IPS-NIHi7 (cell line): ENCODE measurements around the gene ALDH1B1.
"Not testable (repeated sequence)": the region's sequence is repeated elsewhere in the genome, so short reads cannot be mapped to it uniquely, and the experiment has no call there.

Experiments used
- DNase-seq: peaks from one replicate; pipeline ENCODE4 v3.0.0; 2012; ENCODE audit warnings: mixed read lengths; ENCODE audit errors: extremely low spot score

The ALDH1B1 gene

GRCh38 chr9:38361473-38361850 is 31.0 kb upstream of the ALDH1B1 start:
- DNase-seq: no peak

GRCh38 chr9:38362852-38363588 is 29.5 kb upstream of the ALDH1B1 start:
- DNase-seq: peak; percentile 45

GRCh38 chr9:38363589-38363925 is 28.9 kb upstream of the ALDH1B1 start:
- no peak for DNase-seq

GRCh38 chr9:38367898-38368297 is 24.6 kb upstream of the ALDH1B1 start:
- DNase-seq: no peak

GRCh38 chr9:38368731-38369130 is 23.8 kb upstream of the ALDH1B1 start:
- DNase-seq: no peak

- no peak for DNase-seq
These were observed 22.3 kb upstream of the ALDH1B1 start for GRCh38 chr9:38370176-38370575.

- peak; percentile 37 for DNase-seq
These were observed 21.0 kb upstream of the ALDH1B1 start for GRCh38 chr9:38371495-38371894.

- no peak for DNase-seq
These were observed 19.5 kb upstream of the ALDH1B1 start for GRCh38 chr9:38372762-38373619.

- no peak for DNase-seq
These were observed 18.8 kb upstream of the ALDH1B1 start for GRCh38 chr9:38373679-38374078.

- no peak for DNase-seq
These were observed 17.5 kb upstream of the ALDH1B1 start for GRCh38 chr9:38374847-38375571.

GRCh38 chr9:38375572-38375963 is 16.9 kb upstream of the ALDH1B1 start:
- no peak for DNase-seq

- DNase-seq: no peak
These were observed 16.4 kb upstream of the ALDH1B1 start for GRCh38 chr9:38376021-38376670.

GRCh38 chr9:38377336-38378083 is 15.0 kb upstream of the ALDH1B1 start:
- DNase-seq: not testable (repeated sequence)

- no peak for DNase-seq
These were observed 12.2 kb upstream of the ALDH1B1 start for GRCh38 chr9:38380230-38380871.

GRCh38 chr9:38380872-38381534 is 11.5 kb upstream of the ALDH1B1 start:
- peak; percentile 35 for DNase-seq

GRCh38 chr9:38382141-38382540 is 10.4 kb upstream of the ALDH1B1 start:
- no peak for DNase-seq

- DNase-seq: no peak
These were observed 7.3 kb upstream of the ALDH1B1 start for GRCh38 chr9:38384990-38385848.

GRCh38 chr9:38385896-38386295 is 6.6 kb upstream of the ALDH1B1 start:
- no peak for DNase-seq

- DNase-seq: no peak
These were observed 6.1 kb upstream of the ALDH1B1 start for GRCh38 chr9:38386319-38386895.
